Myocyte (in vitro differentiated cells): ENCODE results near the gene CCR8. TPM values are rescaled to one million over a fixed set of nuclear protein-coding genes. Genes with fewer than 3 reads are reported as not detected.

Experiments used
- total RNA-seq: library from RNA; depleted of rRNA; stranded (reverse); fragments of >200 nt; gene quantifications from 2 replicates; pipeline ENCODE4 v1.2.3, GENCODE V29; 2014

CCR8 gene
- total RNA-seq, 1 donor from 2014 or later, result not detected

Other genes starting within 250 kb of the CCR8 start
- gene GORASP1, start 222.1 kb upstream of the CCR8 start, total RNA-seq, result 50.7 and 56.9 TPM in 2 replicates
- gene TTC21A, start 222.0 kb upstream of the CCR8 start, total RNA-seq, result 1.7 and 2.7 TPM in 2 replicates
- gene CSRNP1, start 176.1 kb upstream of the CCR8 start, total RNA-seq, result 10.6 and 13.7 TPM in 2 replicates
- gene XIRP1, start 137.1 kb upstream of the CCR8 start, total RNA-seq, result 104 and 142 TPM in 2 replicates
- not detected in 2 replicates for gene CX3CR1, start 49.7 kb upstream of the CCR8 start, total RNA-seq
- gene SLC25A38, start 53.7 kb downstream of the CCR8 start, total RNA-seq, result 25.5 and 28.5 TPM in 2 replicates
- 953 and 1,060 TPM in 2 replicates for gene RPSA, start 77.0 kb downstream of the CCR8 start, total RNA-seq
- not detected in 2 replicates for gene MOBP, start 138.0 kb downstream of the CCR8 start, total RNA-seq